Astrocyte of the spinal cord (primary cell): ENCODE data around the gene ALDH1A3.
A peak's percentile ranks its signal among the peaks of the same experiment; 100 is the strongest.

Experiments
- DNase-seq: peaks from one replicate; pipeline ENCODE4 v3.0.0; 2011; ENCODE audit warnings: low read depth, low spot score
- H3K4me3 ChIP-seq: 2 replicates; pipeline ENCODE4 v1.5.1; 2011; ENCODE audit warnings: low read depth, mild to moderate bottlenecking, low read length, moderate library complexity
- CTCF ChIP-seq: IDR thresholded peaks from 2 replicates; pipeline ENCODE4 v1.5.1; 2012; ENCODE audit warnings: low read depth, mild to moderate bottlenecking, low read length, inconsistent platforms
- in situ Hi-C: cut with HindIII; loops from 2 replicates; pipeline ENCODE4 v1.10.0; 2017; ENCODE audit warnings: low sequenced_read_pairs

The ALDH1A3 gene

DNA sequence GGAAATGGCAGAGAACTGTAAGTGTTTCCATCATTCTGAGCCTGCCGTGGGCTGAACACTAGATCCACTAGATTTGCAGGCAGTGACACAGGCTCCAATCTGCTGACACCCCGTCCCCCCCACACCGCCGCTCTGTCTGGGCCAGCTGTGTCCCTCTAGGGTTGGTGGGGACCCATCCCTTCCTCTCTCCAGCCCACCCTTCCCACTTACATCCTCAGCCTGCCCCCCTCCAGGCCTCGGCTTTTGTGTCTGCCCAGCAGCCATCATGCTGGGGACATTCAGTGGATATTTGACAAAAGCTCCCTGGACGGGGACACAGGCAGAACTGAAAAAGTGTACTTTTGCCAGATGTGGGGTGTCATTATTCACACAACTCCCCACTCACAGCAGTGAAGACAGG is 28.8 kb downstream of the ALDH1A3 start:
- H3K4me3 ChIP-seq: no peak overlapping the region
- in situ Hi-C loops: no loop called here
- TF ChIP-seq CTCF: no peak
- DNase-seq: no peak

GRCh38 chr15:100909565-100909964 is 29.9 kb downstream of the ALDH1A3 start:
- no peak for DNase-seq
- no peak overlapping the region for H3K4me3 ChIP-seq
- in situ Hi-C loops: no loop called here
- TF ChIP-seq CTCF: no peak

DNA sequence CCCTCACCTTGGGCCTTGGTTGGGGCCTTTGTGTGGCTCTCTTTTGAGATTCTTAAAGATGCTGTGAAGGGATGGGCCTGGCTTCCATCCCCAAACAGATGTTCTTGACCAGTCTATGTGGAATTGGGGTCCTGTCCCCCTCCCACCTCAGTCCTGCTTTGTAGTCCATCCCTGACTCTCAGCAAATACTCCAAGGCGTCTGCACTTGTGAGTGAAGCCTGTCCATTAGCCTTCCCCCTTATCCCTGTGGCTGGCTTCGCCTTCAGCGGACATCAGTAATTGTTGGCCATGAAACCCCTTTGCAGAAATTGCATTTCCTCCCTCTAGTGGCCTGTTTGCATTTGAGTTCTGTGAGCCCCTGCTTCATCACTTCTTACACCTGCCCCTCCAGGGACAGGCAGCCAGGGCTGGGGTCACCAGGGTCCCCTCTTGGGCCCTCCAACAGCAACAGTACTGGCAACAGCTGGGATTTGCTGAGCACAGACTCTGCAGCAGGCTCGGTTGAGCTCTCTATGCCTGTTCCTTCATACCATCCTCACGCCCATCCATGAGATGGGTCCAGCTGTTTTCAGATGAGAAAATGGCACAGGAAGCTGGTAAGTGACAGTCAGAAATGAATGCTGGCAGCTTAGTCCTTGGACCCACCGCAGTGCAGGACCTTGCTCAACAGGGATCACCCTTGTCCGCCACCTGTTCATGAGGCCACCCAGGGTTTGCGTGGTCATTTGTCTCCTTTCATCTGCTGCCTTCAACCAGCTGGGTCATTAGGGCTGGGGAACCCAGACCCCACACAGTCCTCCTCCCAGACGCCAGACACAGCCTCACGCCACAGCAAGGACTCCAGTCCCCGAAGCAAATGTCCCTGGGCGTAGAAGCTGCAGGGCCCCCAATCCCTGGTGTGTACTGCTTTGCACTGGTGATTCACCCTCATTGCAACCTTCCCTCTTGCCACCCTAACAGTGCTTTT is 30.6 kb downstream of the ALDH1A3 start:
- no peak overlapping the region for H3K4me3 ChIP-seq
- in situ Hi-C loops: no loop called here
- DNase-seq: no peak
- TF ChIP-seq CTCF: peak; percentile 43

DNA sequence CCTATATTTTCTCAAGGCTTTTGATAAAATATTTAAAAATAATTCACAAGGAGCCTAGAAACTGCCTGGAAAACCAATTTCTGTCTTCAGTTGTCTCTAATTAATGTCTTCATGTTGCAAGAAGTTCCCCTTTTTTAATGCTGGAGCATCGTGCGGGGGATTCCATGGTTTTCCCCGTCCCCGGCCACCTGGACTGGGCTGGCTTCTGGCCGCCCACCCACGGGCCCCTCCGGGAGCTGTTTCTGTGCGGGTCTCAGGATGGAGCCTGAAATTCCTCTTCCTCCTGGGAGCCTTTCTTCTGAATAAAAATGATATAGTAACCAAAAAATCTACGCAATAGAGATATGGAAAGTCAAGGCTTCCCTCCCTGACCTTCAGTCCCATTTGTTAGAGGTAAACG is 31.5 kb downstream of the ALDH1A3 start:
- no peak for DNase-seq
- no peak overlapping the region for H3K4me3 ChIP-seq
- in situ Hi-C loops: no loop called here
- no peak for TF ChIP-seq CTCF

DNA sequence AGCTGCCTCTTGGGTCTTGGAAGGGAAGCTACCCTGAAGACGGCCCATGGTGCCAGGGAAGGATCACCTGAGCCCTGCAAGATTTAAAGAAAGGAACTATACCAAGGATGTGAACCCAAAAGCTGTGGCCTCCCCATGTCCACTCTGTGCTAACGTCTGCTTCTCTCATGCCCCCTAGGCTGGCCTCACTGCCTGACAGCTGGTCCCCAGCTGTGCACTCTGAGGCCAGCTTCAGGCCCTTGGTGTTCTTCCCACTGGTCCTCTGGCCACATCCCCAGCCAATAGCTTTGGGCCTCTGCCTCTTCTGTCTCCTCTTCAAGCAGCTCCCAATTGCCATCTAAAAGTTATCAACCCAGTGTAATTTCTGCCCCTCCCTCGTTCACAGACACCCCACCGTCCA is 34.3 kb downstream of the ALDH1A3 start:
- no peak for TF ChIP-seq CTCF
- no peak for DNase-seq
- no peak overlapping the region for H3K4me3 ChIP-seq
- in situ Hi-C loops: no loop called here

DNA sequence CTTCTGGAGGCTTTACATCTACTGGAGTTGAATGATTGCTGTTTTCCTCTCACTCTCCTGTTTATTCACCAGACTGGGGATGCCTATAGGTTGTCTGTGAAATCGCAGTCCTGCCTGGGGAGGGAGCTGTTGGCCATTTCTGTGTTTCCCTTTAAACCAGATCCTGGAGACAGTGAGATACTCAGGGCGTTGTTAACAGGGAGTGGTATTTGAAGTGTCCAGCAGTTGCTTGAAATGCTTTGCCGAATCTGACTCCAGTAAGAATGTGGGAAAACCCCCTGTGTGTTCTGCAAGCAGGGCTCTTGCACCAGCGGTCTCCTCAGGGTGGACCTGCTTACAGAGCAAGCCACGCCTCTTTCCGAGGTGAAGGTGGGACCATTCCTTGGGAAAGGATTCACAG is 35.2 kb downstream of the ALDH1A3 start:
- in situ Hi-C loops: no loop called here
- H3K4me3 ChIP-seq: no peak overlapping the region
- TF ChIP-seq CTCF: peak; percentile 7
- no peak for DNase-seq
